GM19438 (cell line): ENCODE results near the gene VPS41.
"Not testable (repeated sequence)": the region's sequence is repeated elsewhere in the genome, so short reads cannot be mapped to it uniquely, and the experiment has no call there.

Experiments used
- ATAC-seq: cut with Tn5 transposase; IDR thresholded peaks from one replicate; pipeline ENCODE4 v1.9.1; 2021; ENCODE audit warnings: low read depth; ENCODE audit not compliant: unreplicated experiment

Gene VPS41

DNA sequence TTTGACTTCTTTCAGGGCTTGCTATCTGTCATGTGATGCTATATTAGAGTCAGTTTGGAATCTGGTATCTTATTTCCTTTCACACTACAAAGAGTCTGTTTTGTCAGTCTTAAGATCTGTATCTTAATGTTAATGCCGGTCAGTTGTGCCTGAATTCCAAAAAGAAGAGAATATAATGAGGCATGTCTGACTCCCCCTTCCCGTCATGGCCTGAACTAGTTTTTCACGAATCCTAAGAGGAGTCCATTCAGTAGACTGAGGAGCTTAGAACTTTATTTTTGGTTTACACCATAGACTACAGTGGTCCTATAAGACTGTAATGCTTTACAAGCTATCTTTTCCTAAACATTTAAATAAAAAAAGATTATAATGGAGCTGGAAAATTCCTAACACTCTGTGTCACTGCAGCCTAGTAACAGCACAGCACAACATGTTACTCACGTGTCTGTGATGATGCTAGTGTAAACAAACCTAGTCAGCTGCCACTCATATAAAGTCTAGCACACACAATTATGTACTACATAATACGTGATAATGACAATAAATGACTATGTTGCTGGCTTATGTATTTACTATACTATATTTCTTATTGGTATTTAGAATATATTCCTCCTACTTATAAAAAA is 50.6 kb downstream of the VPS41 start:
- ATAC-seq = no peak

DNA sequence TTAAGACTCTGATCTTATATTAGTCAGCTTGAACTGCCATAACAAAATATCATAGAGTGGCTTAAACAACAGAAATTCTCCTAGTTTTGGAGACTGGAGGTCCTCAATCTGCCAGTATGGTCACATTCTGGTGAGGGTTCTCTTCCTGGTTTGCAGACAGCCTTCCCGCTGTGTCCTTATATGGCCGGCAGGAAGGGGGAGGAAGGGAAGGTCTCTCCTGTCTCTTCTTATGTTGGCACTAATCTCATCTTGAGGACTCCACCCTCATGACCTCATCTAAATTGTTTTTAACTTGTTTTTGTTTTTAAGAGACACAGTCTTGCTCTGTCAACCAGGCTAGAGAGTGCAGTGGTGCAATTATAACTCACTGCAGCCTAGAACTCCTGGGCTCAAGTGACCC is 53.1 kb downstream of the VPS41 start:
- ATAC-seq = no peak

DNA sequence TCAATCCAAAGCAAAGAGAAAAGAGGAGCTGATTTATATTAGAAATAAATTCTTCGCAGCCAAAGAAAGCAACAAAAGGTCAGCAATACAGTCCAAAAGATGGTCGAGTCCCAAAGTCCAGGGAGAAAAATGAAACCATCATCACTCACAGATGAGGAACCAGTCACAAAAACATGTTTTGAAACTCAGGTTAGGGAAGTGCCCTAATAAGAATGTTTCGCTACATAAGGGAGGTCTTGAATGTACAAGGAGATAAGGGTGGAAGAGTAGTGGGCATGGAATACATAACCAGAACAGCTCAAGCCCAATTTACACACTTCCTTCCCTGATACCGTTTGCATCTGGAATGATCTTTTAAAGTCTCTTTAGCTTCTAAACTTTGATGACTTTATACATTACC is 53.6 kb downstream of the VPS41 start:
- no peak for ATAC-seq

DNA sequence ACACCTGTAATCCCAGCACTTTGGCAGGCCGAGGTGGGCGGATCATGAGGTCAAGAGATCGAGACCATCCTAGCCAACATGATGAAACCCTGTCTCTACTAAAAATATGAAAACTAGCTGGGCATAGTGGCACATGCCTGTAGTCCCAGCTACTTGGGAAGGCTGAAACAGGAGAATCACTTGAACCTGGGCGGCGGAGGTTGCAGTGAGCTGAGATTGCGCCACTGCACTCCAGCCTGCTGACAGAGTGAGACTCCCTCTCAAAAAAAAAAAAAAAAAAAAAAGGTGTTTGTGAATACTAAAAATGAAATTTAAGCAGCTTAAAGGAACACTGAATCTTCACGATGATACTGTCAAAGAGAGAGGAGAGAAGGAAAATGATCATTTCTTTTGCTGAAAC is 54.0 kb downstream of the VPS41 start:
- not testable (repeated sequence) for ATAC-seq

DNA sequence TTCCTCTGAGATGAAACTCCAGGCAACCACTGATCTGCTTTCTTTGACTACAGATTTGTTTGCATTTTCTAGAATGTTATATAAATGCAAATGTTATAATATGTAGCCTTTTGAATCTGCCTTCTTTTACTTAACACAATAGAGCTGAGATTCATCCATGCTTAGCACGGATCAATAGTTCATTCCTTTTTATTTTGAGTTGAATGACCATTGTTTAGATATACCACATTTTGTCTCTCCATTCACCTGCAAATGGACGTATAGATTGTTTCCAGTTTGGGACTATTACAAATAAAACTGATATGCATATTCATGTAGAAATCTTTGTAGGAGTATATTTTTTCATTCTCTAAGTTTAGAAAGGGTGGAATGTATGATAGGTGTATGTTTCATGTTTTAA is 57.7 kb downstream of the VPS41 start:
- no peak for ATAC-seq

GRCh38 chr7:38846280-38846679 is 62.7 kb downstream of the VPS41 start:
- ATAC-seq = no peak

GRCh38 chr7:38844952-38845563 is 63.9 kb downstream of the VPS41 start:
- no peak for ATAC-seq

- no peak for ATAC-seq
Measured at GRCh38 chr7:38842746-38843145, 66.2 kb downstream of the VPS41 start.

DNA sequence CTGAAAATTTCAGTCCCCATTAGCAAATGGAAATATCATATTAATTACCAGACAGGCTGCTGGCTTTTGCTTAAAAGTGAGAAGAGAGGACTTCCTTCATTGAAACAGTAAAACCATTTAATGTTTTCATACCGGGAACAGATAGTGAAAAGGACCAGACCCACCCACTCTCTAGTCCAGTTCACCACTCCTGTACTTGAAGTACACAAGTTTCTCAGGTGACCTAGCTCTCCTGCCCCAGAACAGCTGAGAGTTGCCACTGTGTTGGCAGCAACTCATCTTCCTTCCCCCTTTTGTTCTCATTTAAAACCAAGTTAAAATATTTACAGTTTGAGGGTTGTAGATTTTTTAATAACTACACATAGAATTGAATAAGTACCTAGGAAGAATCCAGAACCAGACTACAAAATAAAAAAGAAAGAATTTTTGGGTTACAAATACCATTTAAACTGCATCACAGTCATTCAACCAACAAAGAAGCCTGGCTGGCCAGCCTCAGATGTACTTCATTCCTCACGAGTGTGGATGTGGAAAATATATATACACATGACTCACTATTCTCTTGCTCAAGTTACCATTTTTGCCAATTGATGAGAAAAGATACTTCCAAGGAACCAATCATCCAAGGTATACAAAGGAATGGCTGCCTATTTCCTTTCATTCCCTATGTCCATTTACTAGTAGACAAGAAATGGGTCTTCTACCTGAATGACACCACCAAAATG is 68.1 kb downstream of the VPS41 start:
- no peak for ATAC-seq

GRCh38 chr7:38839851-38840250 is 69.1 kb downstream of the VPS41 start:
- no peak for ATAC-seq

- no peak for ATAC-seq
Measured at GRCh38 chr7:38838725-38839385, 70.1 kb downstream of the VPS41 start.

- no peak for ATAC-seq
Measured at GRCh38 chr7:38834357-38834756, 74.6 kb downstream of the VPS41 start.

- no peak for ATAC-seq
Measured at GRCh38 chr7:38833329-38833728, 75.7 kb downstream of the VPS41 start.

- ATAC-seq = no peak
Measured at GRCh38 chr7:38831259-38831996, 77.6 kb downstream of the VPS41 start.

- ATAC-seq = no peak
Measured at GRCh38 chr7:38830826-38831225, 78.2 kb downstream of the VPS41 start.

DNA sequence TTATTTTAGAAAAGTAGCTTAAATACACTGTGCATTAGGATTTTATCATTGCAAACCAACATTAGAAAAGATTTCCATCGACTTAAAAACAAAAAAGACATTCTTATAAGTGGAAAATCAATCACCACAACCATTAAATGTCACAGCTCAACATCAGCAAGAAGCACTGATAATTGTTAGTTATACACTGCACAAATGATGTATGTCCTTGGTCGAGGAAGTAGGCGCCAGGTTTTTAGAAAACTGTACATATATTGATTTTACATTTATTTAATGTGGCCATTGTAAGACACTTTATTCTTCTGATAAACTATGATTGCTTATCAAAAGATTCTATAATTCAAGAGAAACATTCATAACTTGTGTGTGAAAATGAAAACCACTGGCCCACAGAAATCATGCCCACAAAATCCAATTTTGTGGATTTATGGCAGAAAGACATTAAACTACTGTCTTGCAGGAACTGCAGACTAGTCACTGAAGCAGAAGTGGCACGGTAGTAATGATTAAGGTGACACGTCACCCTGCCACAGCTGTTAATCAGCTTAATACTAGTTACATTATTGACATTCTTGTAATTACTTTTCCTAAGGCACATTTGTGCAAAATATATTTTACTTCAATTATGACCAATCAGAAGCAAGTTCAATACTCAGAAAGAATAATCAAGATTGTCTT is 79.4 kb downstream of the VPS41 start:
- no peak for ATAC-seq

- no peak for ATAC-seq
Measured at GRCh38 chr7:38828026-38828425, 81.0 kb downstream of the VPS41 start.

GRCh38 chr7:38825721-38826440 is 83.1 kb downstream of the VPS41 start:
- ATAC-seq = no peak

DNA sequence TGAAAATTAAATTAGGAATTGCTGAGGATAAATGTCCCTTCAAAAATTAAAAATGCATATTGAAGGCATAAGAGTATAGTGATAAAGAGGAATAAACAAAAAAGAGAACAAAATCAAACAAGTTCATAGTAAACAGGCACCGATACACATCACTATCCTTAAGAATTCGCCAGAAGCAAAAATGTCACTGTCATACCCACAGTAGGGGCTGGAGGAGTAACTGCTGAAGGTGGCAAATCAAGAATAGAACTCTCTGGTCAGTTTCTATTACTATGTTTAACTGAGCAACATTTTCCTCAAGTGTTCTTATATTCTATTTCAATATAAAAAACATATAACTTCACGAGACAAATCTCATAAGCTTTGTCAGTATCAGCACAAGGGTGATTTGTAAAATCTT is 84.0 kb downstream of the VPS41 start:
- ATAC-seq = no peak

DNA sequence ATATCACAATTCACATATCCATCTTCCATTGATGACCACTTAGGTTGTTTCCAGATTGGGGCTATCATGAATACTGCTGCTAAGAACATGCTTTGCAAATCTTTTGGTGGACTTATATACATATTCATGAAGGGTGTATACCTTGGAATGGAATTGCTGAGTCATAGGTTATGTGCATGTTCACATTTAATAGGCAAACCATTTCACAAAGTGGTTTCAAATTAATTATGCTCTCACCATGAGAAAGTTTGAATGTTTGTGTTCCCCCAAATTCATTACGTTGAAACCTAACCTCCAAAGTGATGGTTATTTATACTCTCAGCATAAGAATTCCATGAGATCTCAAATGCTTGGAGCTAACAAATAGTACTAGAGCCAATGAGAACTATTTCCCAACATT is 86.4 kb downstream of the VPS41 start:
- no peak for ATAC-seq
